Gastrocnemius medialis (tissue), 4 donors: ENCODE results near the gene ARFGAP2.

Experiments
- POLR2A ChIP-seq, 2 donors: fragments of 450-650 bp; IDR thresholded peaks; one replicate each; pipeline ENCODE4 v1.6.1; 2017; ENCODE audit warnings: antibody characterized with exemption in 2 of 2, mild to moderate bottlenecking in 2 of 2, moderate library complexity in 2 of 2
- TF ChIP-seq, protein P1 (sequence below), 5 experiments: fragments of 450-650 bp in 3 of 5; fragments of 200-600 bp in 2 of 5; sonication (generic) in 2 of 5; IDR thresholded peaks in 4 of 5; conservative IDR thresholded peaks in 1 of 5; 1 replicate in 4 of 5; 2 replicates in 1 of 5; pipeline ENCODE4 v1.5.1; 2016 to 2019; ENCODE audit warnings: antibody characterized with exemption in 5 of 5, mild to moderate bottlenecking in 3 of 5, moderate library complexity in 3 of 5

DNA sequence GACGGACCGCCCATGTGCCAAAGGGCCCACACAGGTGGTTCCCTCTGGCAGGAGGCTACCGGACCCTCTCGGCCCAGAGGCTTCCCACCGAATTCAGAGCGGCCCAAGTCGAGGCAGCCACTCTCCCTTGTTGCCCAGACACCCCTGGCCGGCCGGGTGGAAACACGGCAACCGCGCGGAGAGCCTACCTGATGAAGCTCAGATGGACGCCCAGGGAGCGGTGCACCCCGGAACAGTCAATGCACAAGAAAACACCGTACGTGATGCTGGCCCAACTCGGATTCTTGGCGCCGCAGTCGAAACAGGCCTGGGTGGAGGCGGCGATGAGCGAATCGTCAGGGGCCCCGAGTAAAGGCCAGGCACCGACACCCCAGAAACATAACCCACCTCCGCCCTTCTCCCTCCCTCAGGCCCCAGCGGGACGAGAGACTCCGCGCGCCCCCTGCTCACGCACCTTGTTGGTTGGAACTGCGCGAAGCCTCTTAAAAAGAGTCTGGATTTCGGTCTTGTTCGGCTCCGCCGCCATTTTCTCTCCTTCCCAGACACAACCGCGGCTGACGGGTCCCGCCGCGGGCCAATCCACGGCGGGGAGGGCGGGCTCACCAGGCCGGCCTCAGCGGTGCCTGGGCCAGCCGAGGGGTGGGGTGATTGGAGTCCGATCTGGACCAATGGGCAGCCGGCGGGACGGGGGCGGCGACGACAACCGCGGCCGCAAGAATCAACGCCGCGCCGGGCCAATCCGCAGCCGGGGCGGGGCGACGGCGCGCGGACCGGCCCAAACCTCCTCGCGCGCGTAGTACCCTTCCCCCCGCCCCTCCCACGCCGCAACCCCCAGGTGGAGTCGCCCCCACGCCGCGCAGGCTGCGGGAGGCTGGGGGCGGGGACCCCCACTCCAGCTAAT lies at the start of gene ARFGAP2:
- TF ChIP-seq, protein P1, sequence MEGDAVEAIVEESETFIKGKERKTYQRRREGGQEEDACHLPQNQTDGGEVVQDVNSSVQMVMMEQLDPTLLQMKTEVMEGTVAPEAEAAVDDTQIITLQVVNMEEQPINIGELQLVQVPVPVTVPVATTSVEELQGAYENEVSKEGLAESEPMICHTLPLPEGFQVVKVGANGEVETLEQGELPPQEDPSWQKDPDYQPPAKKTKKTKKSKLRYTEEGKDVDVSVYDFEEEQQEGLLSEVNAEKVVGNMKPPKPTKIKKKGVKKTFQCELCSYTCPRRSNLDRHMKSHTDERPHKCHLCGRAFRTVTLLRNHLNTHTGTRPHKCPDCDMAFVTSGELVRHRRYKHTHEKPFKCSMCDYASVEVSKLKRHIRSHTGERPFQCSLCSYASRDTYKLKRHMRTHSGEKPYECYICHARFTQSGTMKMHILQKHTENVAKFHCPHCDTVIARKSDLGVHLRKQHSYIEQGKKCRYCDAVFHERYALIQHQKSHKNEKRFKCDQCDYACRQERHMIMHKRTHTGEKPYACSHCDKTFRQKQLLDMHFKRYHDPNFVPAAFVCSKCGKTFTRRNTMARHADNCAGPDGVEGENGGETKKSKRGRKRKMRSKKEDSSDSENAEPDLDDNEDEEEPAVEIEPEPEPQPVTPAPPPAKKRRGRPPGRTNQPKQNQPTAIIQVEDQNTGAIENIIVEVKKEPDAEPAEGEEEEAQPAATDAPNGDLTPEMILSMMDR (IDR thresholded peaks at IDR 0.05 in 4 of 5, conservative IDR thresholded peaks at IDR 0.05 in 1 of 5), result no peak
- TF ChIP-seq POLR2A (IDR thresholded peaks at IDR 0.05), result peak; percentile 43 to 62
